DOHH2 (cell line): ENCODE results near the gene MYH7B.

Source experiments
- EZH2phosphoT487 ChIP-seq: fragments of 200-600 bp; sonication (generic); IDR thresholded peaks from 2 replicates; pipeline ENCODE4 v1.6.1; 2017; ENCODE audit warnings: borderline replicate concordance, mild to moderate bottlenecking, antibody characterized with exemption, low read length, moderate library complexity, mixed read lengths
- TF ChIP-seq, protein P1 (sequence below): fragments of 200-600 bp; sonication (generic); IDR thresholded peaks from one replicate; pipeline ENCODE4 v1.5.1; 2014; ENCODE audit warnings: antibody characterized with exemption, mild to moderate bottlenecking, low read depth, low read length; ENCODE audit not compliant: poor library complexity, severe bottlenecking

DNA sequence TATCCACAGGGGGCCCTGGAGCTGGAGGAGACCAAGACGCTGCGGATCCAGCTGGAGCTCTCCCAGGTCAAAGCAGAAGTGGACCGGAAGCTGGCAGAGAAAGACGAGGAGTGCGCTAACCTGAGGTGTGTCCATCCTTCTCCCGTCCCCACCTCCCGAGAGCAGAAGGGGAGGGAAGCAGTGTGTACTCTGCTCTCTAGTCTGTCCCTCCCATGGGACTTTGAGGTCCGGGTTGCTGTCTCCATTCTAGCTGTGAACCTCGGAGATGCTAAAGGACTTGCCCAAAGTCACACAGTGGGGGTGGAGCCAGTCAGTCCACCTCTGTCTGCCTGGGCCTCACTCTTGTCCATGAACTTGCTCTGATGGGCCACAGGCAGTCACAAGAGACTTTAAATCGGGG lies 44.1 kb downstream of the MYH7B start:
- TF ChIP-seq, protein P1, sequence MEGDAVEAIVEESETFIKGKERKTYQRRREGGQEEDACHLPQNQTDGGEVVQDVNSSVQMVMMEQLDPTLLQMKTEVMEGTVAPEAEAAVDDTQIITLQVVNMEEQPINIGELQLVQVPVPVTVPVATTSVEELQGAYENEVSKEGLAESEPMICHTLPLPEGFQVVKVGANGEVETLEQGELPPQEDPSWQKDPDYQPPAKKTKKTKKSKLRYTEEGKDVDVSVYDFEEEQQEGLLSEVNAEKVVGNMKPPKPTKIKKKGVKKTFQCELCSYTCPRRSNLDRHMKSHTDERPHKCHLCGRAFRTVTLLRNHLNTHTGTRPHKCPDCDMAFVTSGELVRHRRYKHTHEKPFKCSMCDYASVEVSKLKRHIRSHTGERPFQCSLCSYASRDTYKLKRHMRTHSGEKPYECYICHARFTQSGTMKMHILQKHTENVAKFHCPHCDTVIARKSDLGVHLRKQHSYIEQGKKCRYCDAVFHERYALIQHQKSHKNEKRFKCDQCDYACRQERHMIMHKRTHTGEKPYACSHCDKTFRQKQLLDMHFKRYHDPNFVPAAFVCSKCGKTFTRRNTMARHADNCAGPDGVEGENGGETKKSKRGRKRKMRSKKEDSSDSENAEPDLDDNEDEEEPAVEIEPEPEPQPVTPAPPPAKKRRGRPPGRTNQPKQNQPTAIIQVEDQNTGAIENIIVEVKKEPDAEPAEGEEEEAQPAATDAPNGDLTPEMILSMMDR, result no peak
- no peak for TF ChIP-seq EZH2phosphoT487
